Esophagus squamous epithelium (tissue), 5 donors: ENCODE data around the gene BABAM1. TPM values are rescaled to one million over a fixed set of nuclear protein-coding genes. Genes with fewer than 3 reads are reported as not detected.
A peak's percentile ranks its signal among the peaks of the same experiment; 100 is the strongest.
"Not testable (repeated sequence)": the region's sequence is repeated elsewhere in the genome, so short reads cannot be mapped to it uniquely, and the experiment has no call there.

Source experiments
- DNase-seq: peaks from one replicate; lab custom pipeline; 2025; lab: John Stamatoyannopoulos, UW
- H3K27ac ChIP-seq, 4 donors: fragments of 200-600 bp; sonication (generic); one replicate each; pipeline ENCODE4 v1.5.1; 2016 to 2019; ENCODE audit warnings: mild to moderate bottlenecking in 1 of 4
- H3K27me3 ChIP-seq, 4 donors: fragments of 200-600 bp; sonication (generic); 1 replicate in 3 of 4; 2 replicates in 1 of 4; pipeline versions ENCODE4 v1.5.1 to v1.6.0; 2017 to 2021; ENCODE audit warnings: antibody characterized with exemption in 1 of 4
- H3K36me3 ChIP-seq, 3 donors: fragments of 200-600 bp; sonication (generic); one replicate each; pipeline ENCODE4 v1.5.1; 2016 to 2019
- H3K4me1 ChIP-seq, 3 donors: fragments of 200-600 bp; sonication (generic); one replicate each; pipeline ENCODE4 v1.5.1; 2017 to 2019
- H3K4me3 ChIP-seq, 4 donors: fragments of 200-600 bp; sonication (generic); 1 replicate in 3 of 4; 2 replicates in 1 of 4; pipeline ENCODE4 v1.5.1; 2016 to 2019; ENCODE audit warnings: mild to moderate bottlenecking in 2 of 4, moderate library complexity in 1 of 4
- H3K9me3 ChIP-seq, 3 donors: fragments of 200-600 bp; sonication (generic); one replicate each; pipeline ENCODE4 v1.5.1; 2016 to 2019
- POLR2A ChIP-seq, 4 donors: fragments of 450-650 bp; IDR thresholded peaks; one replicate each; pipeline ENCODE4 v1.6.1; 2017; ENCODE audit warnings: antibody characterized with exemption in 4 of 4, mild to moderate bottlenecking in 4 of 4, moderate library complexity in 3 of 4
- WGBS, 2 donors: methylation state at CpG; one replicate each; pipeline ENCODE4 v1.1.5; 2018; 5-methylcytosine and 5-hydroxymethylcytosine counted together
- intact Hi-C: fragments of 100-400 bp; cut with DNase I; formaldehyde crosslinking; loops from one replicate; pipeline ENCODE4 v1.15.0; 2022
- total RNA-seq, 4 donors: library from RNA; depleted of rRNA; stranded (reverse); fragments of >200 nt; gene quantifications; one replicate each; pipeline ENCODE4 v1.1.0, GENCODE V29; 2016
- TF ChIP-seq, protein P1 (sequence below), 6 experiments: fragments of 450-650 bp in 4 of 6; fragments of 200-600 bp in 2 of 6; sonication (generic) in 2 of 6; IDR thresholded peaks; one replicate each; pipeline ENCODE4 v1.5.1; 2016 to 2019; ENCODE audit warnings: antibody characterized with exemption in 6 of 6, mild to moderate bottlenecking in 4 of 6, moderate library complexity in 4 of 6
- donor health status: DM: yes; HTN: yes; CAD: no.

BABAM1 gene
- total RNA-seq, 4 donors from 2014 or later: 29.1 to 55.8 (median 53.1) TPM

DNA sequence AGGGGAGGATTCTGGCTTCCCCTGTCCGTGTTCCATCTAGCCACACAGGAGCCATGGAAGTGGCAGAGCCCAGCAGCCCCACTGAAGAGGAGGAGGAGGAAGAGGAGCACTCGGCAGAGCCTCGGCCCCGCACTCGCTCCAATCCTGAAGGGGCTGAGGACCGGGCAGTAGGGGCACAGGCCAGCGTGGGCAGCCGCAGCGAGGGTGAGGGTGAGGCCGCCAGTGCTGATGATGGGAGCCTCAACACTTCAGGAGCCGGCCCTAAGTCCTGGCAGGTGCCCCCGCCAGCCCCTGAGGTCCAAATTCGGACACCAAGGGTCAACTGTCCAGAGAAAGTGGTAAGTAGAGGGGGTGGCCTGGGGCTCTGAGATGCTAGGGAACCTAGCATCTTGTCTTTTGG is 1.5 kb downstream of the BABAM1 start:
- DNase-seq: no peak
- no peak for TF ChIP-seq POLR2A (IDR thresholded peaks at IDR 0.05)
- TF ChIP-seq, protein P1, sequence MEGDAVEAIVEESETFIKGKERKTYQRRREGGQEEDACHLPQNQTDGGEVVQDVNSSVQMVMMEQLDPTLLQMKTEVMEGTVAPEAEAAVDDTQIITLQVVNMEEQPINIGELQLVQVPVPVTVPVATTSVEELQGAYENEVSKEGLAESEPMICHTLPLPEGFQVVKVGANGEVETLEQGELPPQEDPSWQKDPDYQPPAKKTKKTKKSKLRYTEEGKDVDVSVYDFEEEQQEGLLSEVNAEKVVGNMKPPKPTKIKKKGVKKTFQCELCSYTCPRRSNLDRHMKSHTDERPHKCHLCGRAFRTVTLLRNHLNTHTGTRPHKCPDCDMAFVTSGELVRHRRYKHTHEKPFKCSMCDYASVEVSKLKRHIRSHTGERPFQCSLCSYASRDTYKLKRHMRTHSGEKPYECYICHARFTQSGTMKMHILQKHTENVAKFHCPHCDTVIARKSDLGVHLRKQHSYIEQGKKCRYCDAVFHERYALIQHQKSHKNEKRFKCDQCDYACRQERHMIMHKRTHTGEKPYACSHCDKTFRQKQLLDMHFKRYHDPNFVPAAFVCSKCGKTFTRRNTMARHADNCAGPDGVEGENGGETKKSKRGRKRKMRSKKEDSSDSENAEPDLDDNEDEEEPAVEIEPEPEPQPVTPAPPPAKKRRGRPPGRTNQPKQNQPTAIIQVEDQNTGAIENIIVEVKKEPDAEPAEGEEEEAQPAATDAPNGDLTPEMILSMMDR (IDR thresholded peaks at IDR 0.05): no peak
- H3K27me3 ChIP-seq: no peaks in the 10 kb centered on the region
- no peak overlapping the region for H3K27ac ChIP-seq
- peaks cover 7 to 25% (median 9%) of the 10 kb centered on the region in 3 donors for H3K4me1 ChIP-seq
- WGBS, 2 donors: 84 to 96% methylated on average over 3 to 4 of the region's 13 CpGs
- peaks cover 5 to 52% (median 23%) of the 10 kb centered on the region in 3 donors for H3K36me3 ChIP-seq
- H3K9me3 ChIP-seq: no peaks in the 10 kb centered on the region
- intact Hi-C loops: no loop called here
- H3K4me3 ChIP-seq: no peak overlapping the region

DNA sequence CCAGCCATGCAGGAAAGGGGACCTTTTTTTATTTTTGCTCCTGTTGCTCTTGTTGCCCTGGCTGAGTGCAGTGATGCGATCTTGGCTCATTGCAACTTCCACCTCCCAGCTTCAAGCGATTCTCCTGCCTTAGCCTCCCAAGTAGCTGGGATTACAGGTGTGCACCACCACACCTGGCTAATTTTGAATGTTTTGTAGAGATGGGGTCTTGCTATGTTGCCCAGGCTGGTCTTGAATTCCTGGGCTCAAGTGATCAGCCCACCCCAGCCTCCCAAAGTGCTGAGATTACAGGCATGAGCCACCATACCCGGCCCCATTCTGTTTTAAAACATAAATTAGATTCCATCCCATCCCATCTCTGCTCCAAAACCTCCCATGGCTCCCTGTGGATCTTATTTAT is 7.6 kb downstream of the BABAM1 start:
- WGBS, 2 donors: 92 to 97% methylated on average over 3 of the region's 3 CpGs
- H3K27me3 ChIP-seq, H3K9me3 ChIP-seq, H3K27ac ChIP-seq, intact Hi-C loops, H3K4me3 ChIP-seq, DNase-seq, H3K4me1 ChIP-seq: not testable (repeated sequence)
- H3K36me3 ChIP-seq: peaks cover 21 to 98% (median 33%) of the 10 kb centered on the region in 3 donors

DNA sequence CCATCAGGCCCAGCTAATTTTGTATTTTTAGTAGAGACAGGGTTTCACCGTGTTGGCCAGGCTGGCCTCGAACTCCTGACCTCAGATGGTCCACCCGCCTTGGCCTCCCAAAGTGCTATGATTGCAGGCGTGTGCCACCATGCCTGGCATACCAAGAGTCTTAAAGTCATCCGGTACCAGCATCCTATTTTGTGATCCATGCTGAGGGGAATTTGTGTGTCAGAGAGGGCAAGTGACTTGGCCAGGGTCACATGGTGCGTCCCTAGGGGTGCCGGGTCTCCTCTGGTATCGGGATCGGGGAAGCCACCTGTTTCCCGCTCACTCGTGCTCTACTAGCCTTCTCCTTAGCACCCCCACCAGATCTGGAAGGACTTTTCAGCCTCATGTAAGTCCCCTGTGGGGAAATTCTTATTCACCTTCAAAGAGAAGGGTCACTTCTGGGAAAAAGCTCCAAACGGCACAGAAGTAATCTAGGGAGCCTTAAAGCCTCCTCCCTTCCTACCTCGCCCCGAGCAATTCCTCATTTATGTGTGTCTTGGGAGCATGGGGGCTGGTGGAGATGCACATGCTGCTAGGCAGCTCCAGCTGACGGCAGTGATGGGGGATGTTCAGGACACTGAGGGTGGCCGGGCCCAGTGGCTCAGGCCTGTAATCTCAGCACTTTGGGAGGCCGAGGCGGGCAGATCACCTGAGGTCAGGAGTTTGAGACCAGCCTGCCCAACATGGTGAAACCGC is 8.4 kb downstream of the BABAM1 start:
- WGBS, 2 donors: 93 to 95% methylated on average over 10 to 11 of the region's 19 CpGs
- no peak for DNase-seq
- H3K4me1 ChIP-seq: no peaks in the 10 kb centered on the region
- no peak overlapping the region for H3K4me3 ChIP-seq
- intact Hi-C loops: no loop called here
- H3K36me3 ChIP-seq: peaks cover 21 to 91% (median 33%) of the 10 kb centered on the region in 3 donors
- H3K27ac ChIP-seq: no peak overlapping the region
- no peaks in the 10 kb centered on the region for H3K9me3 ChIP-seq
- TF ChIP-seq POLR2A (IDR thresholded peaks at IDR 0.05): no peak
- TF ChIP-seq, protein P1 (IDR thresholded peaks at IDR 0.05): no peak
- H3K27me3 ChIP-seq: no peaks in the 10 kb centered on the region

DNA sequence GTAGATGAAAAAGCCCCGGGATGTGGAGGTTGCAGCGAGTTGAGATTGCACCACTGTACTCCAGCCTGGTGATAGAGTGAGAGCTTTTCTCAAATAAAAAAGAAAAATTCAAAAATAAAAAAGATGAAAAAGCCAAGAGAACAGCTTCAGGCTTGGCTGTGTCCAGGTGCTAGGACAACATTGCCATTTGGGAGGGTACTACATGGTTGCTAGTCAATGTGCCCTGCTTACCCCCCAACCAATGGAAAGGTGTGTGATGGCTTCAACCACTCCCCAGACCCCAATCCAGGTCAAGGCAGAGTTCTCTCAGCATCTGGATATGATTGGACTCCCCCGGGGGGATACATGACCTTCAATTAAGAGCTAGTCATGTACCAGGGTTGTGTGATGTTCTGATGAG is 12.2 kb downstream of the BABAM1 start:
- no peak overlapping the region for H3K27ac ChIP-seq
- TF ChIP-seq, protein P1 (IDR thresholded peaks at IDR 0.05): no peak
- no peak for TF ChIP-seq POLR2A (IDR thresholded peaks at IDR 0.05)
- no peaks in the 10 kb centered on the region for H3K9me3 ChIP-seq
- H3K4me1 ChIP-seq: peaks cover 14 to 20% (median 17%) of the 10 kb centered on the region in 3 donors
- H3K4me3 ChIP-seq: no peak overlapping the region
- 65 to 100% methylated on average over 2 to 3 of the region's 3 CpGs for WGBS, 2 donors
- H3K36me3 ChIP-seq: peaks cover 10 to 53% (median 10%) of the 10 kb centered on the region in 3 donors
- intact Hi-C loops: no loop called here
- DNase-seq: no peak
- H3K27me3 ChIP-seq: peaks cover 0 to 20% (median 2%) of the 10 kb centered on the region in 4 donors

DNA sequence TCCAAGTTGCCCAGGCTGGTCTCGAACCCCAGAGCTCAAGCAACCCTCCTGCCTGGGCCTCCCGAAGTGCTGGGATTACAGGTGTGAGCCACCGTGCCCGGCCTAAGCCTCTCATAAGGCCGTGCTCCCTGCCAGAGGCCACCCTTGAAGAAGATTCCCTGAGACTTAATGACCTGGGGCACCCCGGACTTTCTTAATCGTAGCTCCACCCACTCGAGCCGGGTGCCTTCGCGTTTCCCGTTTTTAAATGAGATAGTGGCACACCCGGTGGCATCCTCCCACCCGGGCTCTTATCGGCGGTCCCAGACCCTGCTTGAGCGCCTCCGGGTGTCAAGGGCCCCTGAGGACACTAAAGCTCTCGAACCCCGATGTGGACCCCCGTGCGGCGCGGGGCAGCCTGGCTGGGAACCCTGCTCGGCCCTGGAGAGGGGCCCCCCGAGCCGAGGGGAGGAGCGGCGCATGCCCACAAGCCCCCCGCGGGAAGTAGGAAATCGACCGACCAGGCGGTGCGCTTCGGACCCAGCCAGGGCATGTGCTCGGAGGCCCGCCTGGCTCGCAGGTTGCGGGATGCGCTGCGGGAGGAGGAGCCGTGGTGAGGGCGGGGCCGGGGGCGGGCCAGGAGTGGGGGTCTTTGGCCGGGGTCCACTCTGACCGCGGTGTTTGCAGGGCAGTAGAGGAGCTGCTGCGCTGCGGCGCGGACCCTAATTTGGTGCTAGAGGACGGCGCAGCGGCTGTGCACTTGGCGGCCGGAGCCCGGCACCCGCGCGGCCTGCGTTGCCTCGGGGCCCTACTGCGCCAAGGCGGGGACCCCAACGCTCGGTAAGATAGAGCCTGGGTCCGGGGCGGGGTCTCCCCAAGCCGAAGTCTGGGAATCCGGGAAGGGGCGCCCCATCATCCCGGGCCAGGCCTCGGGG is 14.4 kb downstream of the BABAM1 start, which contains the start of gene ANKLE1:
ANKLE1 (plus strand) TSS at position 511 of the 914 bp plus-strand sequence; CDS start at position 531, 20 bp downstream.
- intact Hi-C loops: loop anchor here (5.0 to 10.0 kb wide), 2 partner anchors 77 to 214 kb away; no protein-coding TSS in a partner anchor
- no peak for DNase-seq
- WGBS, 2 donors: 15 to 38% methylated on average over 4 to 6 of the region's 75 CpGs
- Histone ChIP-seq H3K36me3 (peaks cover 0 to 31% (median 3%) of the 10 kb centered on the region in 3 donors), H3K27me3 (peaks cover 0 to 20% (median 2%) of the 10 kb centered on the region in 4 donors), H3K4me3 (peak within 1 kb of the TSS; percentile 22 to 64 (median 38)), H3K27ac (no peak within 1 kb of the TSS), H3K9me3 (no peaks in the 10 kb centered on the region), H3K4me1 (peaks cover 14 to 20% (median 17%) of the 10 kb centered on the region in 3 donors)
- no peak for TF ChIP-seq POLR2A (IDR thresholded peaks at IDR 0.05)
- TF ChIP-seq, protein P1 (IDR thresholded peaks at IDR 0.05): no peak
